ENCODE data around the gene FBXW10B.
"Not testable (repeated sequence)": the region's sequence is repeated elsewhere in the genome, so short reads cannot be mapped to it uniquely, and the experiment has no call there.

GRCh38 chr17:15592960-15593359, 26.5 kb downstream of the FBXW10B start:
- TF ChIP-seq POLR2A, POLR2AphosphoS5 (IDR thresholded peaks at IDR 0.05): not testable (repeated sequence)
- TF ChIP-seq, protein P1, sequence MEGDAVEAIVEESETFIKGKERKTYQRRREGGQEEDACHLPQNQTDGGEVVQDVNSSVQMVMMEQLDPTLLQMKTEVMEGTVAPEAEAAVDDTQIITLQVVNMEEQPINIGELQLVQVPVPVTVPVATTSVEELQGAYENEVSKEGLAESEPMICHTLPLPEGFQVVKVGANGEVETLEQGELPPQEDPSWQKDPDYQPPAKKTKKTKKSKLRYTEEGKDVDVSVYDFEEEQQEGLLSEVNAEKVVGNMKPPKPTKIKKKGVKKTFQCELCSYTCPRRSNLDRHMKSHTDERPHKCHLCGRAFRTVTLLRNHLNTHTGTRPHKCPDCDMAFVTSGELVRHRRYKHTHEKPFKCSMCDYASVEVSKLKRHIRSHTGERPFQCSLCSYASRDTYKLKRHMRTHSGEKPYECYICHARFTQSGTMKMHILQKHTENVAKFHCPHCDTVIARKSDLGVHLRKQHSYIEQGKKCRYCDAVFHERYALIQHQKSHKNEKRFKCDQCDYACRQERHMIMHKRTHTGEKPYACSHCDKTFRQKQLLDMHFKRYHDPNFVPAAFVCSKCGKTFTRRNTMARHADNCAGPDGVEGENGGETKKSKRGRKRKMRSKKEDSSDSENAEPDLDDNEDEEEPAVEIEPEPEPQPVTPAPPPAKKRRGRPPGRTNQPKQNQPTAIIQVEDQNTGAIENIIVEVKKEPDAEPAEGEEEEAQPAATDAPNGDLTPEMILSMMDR (IDR thresholded peaks at IDR 0.05 in 8 of 11, conservative IDR thresholded peaks at IDR 0.05 in 3 of 11): not testable (repeated sequence)
